Sciatic nerve (tissue), 2 donors: Measurements from ENCODE around the gene FAM181B. TPM values are rescaled to one million over a fixed set of nuclear protein-coding genes. Genes with fewer than 3 reads are reported as not detected.
"Not testable (repeated sequence)": the region's sequence is repeated elsewhere in the genome, so short reads cannot be mapped to it uniquely, and the experiment has no call there.

Source experiments
- ATAC-seq: fragments of 200-7000 bp; cut with Tn5 transposase; one replicate; pipeline ENCODE4 v1.9.1; 2020; ENCODE audit warnings: mild to moderate bottlenecking, moderate library complexity
- DNase-seq: peaks from one replicate; pipeline ENCODE4 v3.0.0-alpha.2; 2020; ENCODE audit warnings: low spot score
- intact Hi-C: fragments of 100-400 bp; cut with DNase I; formaldehyde crosslinking; loops from one replicate; pipeline ENCODE4 v1.14.2; 2022
- total RNA-seq: library from RNA; stranded (reverse); fragmentation: NEBNext Ultra II Directional; extraction: Animal tissue kit (Norgen Biotek cat#: 25700); gene quantifications from one replicate; pipeline ENCODE4 v1.2.1, GENCODE V29; 2021
- donor health status: DM: no; HTN: no; CAD: no.
- donor health status: DM: no; HTN: no; CAD: no.

Gene FAM181B
- total RNA-seq, 1 donor from 2014 or later: 3.7 TPM

DNA sequence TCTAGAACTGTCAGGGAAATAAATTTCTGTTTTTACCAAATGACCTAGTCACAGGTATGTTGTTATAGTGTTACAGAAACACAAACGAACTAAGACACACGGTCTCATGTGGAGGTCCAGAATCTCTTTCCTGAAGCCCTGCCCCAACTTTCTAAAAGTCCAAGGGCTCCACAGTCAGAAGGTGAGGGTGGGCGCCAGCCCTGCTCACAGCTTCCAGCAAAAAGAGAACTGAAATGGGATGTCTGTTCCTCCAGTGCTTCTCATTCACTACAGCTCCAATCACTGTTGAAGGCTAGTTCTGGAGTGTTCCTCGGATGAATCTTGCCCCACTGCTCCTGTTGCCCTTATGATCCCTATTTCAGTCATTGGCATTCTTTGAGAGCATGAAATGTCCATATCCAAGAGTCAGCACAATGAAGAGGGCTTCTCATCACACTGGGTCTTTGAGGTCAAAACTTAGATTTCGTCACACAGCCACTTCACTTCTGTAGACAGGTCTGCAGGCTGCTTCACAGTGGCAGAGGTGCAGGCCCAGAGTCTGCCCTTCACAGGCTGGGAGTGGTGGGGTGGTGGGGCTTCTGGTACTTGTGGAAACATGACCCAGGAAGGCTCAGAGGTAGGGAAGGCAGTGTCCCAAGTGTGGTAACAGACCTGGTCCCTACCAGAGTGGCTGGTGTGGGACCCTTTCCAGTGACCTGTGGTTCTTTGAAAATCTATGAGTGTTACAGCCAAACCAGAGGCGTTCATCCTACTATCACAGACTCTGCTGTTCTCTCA is 34.9 kb downstream of the FAM181B start:
- intact Hi-C loops: no loop called here
- ATAC-seq: peak; percentile 15
- DNase-seq: no peak

DNA sequence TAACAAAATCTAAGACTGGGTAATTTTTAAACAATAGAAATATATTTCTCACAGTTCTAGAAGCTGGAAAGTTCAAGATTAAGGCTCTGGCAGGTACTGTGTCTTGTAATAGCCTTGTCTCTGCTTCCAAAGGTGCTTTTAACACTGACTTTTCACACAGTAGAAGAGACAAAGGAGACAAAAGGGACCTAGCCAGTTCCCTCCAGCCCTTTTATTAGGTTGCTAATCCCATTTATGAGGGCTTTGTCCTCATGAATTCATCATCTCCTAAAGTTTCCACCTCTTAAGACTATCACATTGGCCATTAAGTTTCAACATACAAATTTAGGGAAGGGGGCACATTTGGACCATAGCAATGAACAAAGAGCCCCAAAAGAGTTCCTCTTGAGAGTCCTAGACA is 40.7 kb downstream of the FAM181B start:
- no peak for DNase-seq
- no peak for ATAC-seq
- intact Hi-C loops: no loop called here

DNA sequence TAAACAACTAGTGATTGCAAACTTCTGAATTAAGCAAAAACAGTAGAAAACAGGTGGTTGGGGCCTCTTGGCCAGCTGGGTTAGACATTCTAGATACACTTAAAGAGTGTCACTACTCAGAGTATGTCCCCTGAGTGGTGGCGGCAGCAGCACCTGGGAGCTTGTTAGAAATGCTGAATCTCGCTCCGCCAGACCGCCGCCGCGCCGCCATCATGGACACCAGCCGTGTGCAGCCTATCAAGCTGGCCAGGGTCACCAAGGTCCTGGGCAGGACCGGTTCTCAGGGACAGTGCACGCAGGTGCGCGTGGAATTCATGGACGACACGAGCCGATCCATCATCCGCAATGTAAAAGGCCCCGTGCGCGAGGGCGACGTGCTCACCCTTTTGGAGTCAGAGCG is 44.3 kb downstream of the FAM181B start:
- ATAC-seq, intact Hi-C loops, DNase-seq: not testable (repeated sequence)

DNA sequence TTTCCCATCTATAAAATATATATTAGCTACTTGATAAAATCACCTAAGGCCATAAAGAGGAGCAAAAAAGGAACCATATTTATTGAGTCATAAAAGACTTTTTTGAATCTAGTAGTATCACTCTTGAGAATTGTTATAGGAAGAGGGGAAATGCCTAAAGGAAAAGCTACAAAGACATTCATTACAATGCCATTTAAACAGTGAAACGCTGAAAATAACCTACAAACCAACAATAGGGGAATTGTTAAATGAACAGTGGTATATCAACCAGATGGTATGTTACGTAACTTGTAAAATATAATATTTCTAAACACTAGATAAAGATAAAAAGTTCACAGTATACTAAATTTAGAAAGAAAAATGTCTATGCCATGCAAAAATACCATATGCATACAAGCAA is 47.5 kb downstream of the FAM181B start:
- no peak for ATAC-seq
- intact Hi-C loops: no loop called here

DNA sequence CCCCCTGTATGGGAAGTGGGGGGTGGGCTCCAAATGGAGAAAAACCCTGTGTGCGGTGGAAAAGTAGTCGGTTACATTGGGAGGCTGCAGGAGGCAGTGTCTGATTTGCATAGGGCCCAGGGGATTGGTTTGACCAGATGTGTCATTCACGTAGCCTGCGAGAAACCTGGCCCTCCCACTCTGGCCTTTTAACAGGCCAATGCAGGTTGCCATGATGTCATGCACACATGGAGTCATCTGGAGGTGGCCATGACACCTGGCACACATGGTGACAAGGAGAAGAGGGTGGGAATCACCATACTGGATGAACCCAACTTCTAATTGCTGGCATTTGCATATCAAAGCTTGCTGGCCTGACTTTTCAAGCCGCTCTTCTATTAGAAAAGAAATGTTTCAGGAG is 50.6 kb downstream of the FAM181B start:
- intact Hi-C loops: no loop called here
- DNase-seq (no peak), ATAC-seq (no peak)

More for the DNA sequence above, 47.5 kb downstream of the FAM181B start:
- no peak for DNase-seq

DNA sequence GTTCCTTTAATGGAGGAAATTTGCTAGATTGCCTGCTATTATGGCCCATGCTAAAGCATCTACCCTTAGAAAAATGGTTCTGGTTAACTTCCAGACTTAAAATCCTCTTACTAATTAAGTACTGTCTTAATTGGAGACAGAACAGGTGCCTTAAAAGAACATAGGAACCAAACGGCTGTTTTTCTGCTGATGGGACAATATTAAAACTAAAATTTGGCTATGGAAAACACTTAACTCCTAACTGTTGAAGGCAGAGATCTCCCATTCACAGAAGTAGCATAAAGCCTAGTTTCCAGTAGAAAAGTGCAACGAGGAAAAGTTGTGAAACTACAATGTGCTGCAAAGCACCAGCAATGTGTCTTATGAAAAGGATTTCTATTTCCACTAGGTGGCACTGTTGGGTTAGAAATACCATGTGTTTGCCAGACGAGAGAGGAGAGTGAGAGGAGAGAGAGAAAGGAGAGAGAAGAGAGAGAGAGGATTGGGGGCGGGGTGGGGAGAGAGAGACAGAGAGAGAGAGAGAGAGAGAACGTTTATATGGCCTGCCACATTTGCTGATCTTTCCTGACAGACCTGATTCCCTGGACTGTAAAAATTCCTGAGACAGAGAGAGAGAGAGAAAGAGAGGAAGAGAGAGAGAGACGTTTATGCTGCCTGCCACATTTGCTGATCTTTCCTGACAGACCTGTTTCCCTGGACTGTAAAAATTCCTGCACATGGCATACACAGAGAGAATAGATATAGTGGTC is 51.5 kb downstream of the FAM181B start:
- intact Hi-C loops: no loop called here
- DNase-seq: no peak
- ATAC-seq: peak; percentile 62

DNA sequence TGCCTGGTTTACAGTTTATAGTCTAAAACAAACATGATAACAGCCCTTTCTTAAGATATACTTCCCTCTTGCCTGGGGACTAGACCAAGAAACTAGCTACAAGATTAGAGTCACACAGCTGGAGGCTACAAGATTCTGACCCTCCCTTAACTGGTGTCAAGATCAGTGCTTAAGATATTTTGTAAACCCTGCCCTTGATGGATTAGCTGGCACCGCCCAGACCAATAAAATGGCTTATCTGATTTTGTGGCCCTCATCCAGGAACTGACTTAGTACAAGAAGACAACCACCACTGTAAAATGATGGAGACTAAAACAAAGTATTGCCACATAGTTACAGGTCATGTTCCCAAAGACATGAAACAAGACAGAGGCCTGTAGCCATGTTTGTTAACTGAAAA is 53.4 kb downstream of the FAM181B start:
- no peak for DNase-seq
- intact Hi-C loops: no loop called here
- no peak for ATAC-seq

Other genes starting within 250 kb of the FAM181B start
- gene PRCP, start 166.6 kb upstream of the FAM181B start, total RNA-seq: 82.7 TPM
- gene DDIAS, start 167.9 kb upstream of the FAM181B start, total RNA-seq: 0.80 TPM